ENCODE results near the gene SLIT3. TPM values are rescaled to one million over a fixed set of nuclear protein-coding genes. Genes with fewer than 3 reads are reported as not detected.

Gene SLIT3
- total and polyA plus RNA-seq, 9 of the 15 experiments (the other 6 are each of a cell fraction or from before 2014, with no cell fraction given) = 0.01 to 0.04 TPM; not detected in 7

DNA sequence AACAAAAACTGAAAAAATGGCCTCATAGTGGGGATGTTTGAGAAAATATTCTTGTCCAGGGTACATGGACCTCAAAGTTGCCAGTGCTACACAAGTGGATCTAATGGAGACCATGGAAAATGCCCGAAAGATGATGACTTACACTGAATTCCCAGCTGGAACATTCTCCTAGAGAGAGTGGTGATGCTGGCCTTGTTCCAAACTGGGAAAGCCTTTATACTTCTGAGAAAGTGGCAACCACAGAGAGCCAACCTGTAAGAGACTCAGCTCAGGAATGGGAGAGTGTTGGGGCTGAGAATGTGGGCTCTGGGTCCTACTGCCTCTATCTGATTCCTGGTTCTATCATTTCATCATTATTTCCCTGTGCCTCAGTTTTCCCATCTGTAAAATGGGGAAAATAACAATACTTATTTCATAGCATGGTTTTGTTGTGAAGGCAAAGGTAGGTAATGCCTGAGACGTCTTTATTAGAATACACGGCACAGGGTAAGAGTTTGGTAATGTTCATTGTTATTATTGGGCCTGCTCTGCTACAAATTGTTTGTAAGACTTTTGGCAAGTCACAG, 492.8 kb downstream of the SLIT3 start (continued):
- no peak for TF ChIP-seq JUNB (CRISPR knock-in tag; conservative IDR thresholded peaks at IDR 0.05)
- TF ChIP-seq CXXC5 (CRISPR knock-in tag; IDR thresholded peaks at IDR 0.05) = no peak
- no peak for TF ChIP-seq ZBTB8A (IDR thresholded peaks at IDR 0.05; ENCODE audit: partially characterized antibody)
- TF ChIP-seq ETV6 (IDR thresholded peaks at IDR 0.05; ENCODE audit: borderline replicate concordance in 1 of 2, low read depth in 2 of 2, low read length in 1 of 2) = no peak
- TF ChIP-seq ETV6 (CRISPR knock-in tag; IDR thresholded peaks at IDR 0.05; ENCODE audit: borderline replicate concordance) = no peak
- TF ChIP-seq ZBTB1 (CRISPR knock-in tag; IDR thresholded peaks at IDR 0.05; ENCODE audit: borderline replicate concordance, low read depth) = no peak
- TF ChIP-seq DDX20 (tag; IDR thresholded peaks at IDR 0.05; ENCODE audit: low read depth) = no peak
- TF ChIP-seq BCOR (IDR thresholded peaks at IDR 0.05) = peak; percentile 76

DNA sequence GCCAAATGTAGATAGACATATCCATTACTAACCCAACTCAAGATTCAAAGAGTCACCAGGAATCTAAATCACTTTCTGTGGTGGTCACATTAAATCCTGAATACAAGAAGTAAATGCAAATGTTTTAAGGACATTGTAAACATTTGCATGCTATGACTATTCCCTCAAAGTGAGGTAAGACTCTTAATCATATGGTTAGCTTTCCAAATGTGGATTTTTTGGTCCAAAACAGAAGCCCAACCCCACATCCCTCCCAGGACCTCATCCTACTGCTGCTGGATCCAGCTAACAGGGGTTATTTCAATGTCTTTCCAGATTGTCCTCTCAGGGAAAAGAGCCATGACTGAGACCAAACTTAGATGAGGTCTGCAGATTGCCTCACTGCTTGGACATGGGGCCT, 493.7 kb downstream of the SLIT3 start:
- H3K27me3 ChIP-seq (ENCODE audit: control insufficient read depth in 2 of 2, insufficient read depth in 2 of 2, low read length in 2 of 2) = peaks cover 5 to 29% of the 10 kb centered on the region in 2 experiments; a peak in 4 of 5 replicates
- no peak overlapping the region for H2AFZ ChIP-seq (ENCODE audit: low read depth, low read length)
- CTCF ChIA-PET (ENCODE audit: low intra/inter-chr PET ratio) = no interaction called here
- TF ChIP-seq HLTF (IDR thresholded peaks at IDR 0.05) (no peak), NFE2L1 (tag; IDR thresholded peaks at IDR 0.05; ENCODE audit: borderline replicate concordance, low read depth) (no peak), KDM2B (CRISPR knock-in tag; IDR thresholded peaks at IDR 0.05) (no peak), CBX8 (IDR thresholded peaks at IDR 0.05; ENCODE audit: borderline replicate concordance, extremely low read depth, low read depth, low read length, poor library complexity, severe bottlenecking) (no peak), CSDE1 (IDR thresholded peaks at IDR 0.05) (no peak), KHSRP (IDR thresholded peaks at IDR 0.05) (no peak), HNRNPK (IDR thresholded peaks at IDR 0.05; ENCODE audit: low read depth, low read length, poor library complexity, severe bottlenecking) (no peak), RBM15 (IDR thresholded peaks at IDR 0.05; ENCODE audit: insufficient read depth, low read length) (no peak)
- TF ChIP-seq, protein P1, sequence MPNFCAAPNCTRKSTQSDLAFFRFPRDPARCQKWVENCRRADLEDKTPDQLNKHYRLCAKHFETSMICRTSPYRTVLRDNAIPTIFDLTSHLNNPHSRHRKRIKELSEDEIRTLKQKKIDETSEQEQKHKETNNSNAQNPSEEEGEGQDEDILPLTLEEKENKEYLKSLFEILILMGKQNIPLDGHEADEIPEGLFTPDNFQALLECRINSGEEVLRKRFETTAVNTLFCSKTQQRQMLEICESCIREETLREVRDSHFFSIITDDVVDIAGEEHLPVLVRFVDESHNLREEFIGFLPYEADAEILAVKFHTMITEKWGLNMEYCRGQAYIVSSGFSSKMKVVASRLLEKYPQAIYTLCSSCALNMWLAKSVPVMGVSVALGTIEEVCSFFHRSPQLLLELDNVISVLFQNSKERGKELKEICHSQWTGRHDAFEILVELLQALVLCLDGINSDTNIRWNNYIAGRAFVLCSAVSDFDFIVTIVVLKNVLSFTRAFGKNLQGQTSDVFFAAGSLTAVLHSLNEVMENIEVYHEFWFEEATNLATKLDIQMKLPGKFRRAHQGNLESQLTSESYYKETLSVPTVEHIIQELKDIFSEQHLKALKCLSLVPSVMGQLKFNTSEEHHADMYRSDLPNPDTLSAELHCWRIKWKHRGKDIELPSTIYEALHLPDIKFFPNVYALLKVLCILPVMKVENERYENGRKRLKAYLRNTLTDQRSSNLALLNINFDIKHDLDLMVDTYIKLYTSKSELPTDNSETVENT (CRISPR knock-in tag; IDR thresholded peaks at IDR 0.05) = no peak
- H3K36me3 ChIP-seq (ENCODE audit: control insufficient read depth, insufficient read depth, low read length) = no peaks in the 10 kb centered on the region
- DNase-seq (ENCODE audit: extremely low read depth in 1 of 4, low spot score in 3 of 4) = no peak
- no peak overlapping the region for H3K27ac ChIP-seq (ENCODE audit: extremely low read depth, low read depth, low read length)
- H4K20me1 ChIP-seq (replicated peaks; ENCODE audit: control insufficient read depth, insufficient read depth, low read length) = no peaks in the 10 kb centered on the region
- no peak overlapping the region for H3K4me3 ChIP-seq
- BruUV-seq (replicated peaks) = no TSS peak
- H3K9me1 ChIP-seq (ENCODE audit: control insufficient read depth, insufficient read depth, low read length) = no peaks in the 10 kb centered on the region
- no peak overlapping the region for H3K9ac ChIP-seq (ENCODE audit: insufficient read depth in 1 of 2, low read depth in 2 of 2, low read length in 2 of 2)
- ATAC-seq = no peak
- no peak overlapping the region for H3K4me2 ChIP-seq (ENCODE audit: insufficient read depth, low read length)
- in situ Hi-C loops (cut with MboI) (no loop called here), intact Hi-C loops (cut with micrococcal nuclease) (no loop called here)
- H3K79me2 ChIP-seq (ENCODE audit: control insufficient read depth, insufficient read depth, low read length) = no peaks in the 10 kb centered on the region
- POLR2A ChIA-PET = interaction anchor here (0.6 to 1.2 kb wide), 3 partner anchors 10 to 35 kb away, joined by 3 read pairs; no protein-coding TSS in a partner anchor
- no peaks in the 10 kb centered on the region for H3K9me3 ChIP-seq (replicated peaks; ENCODE audit: control insufficient read depth, insufficient read depth, low read depth, low read length)
- no peaks in the 10 kb centered on the region; a peak in 1 of 5 replicates for H3K4me1 ChIP-seq (replicated peaks in 1 of 2; ENCODE audit: control insufficient read depth in 2 of 2, insufficient read depth in 2 of 2, low read length in 2 of 2)
- FAIRE-seq = no peak
